Measurements from ENCODE around the gene PDIA4. TPM values are rescaled to one million over a fixed set of nuclear protein-coding genes. Genes with fewer than 3 reads are reported as not detected.
A peak's percentile ranks its signal among the peaks of the same experiment; 100 is the strongest.

The PDIA4 gene
- total RNA-seq, 4 donors from 2014 or later = 40.6 to 105 (median 86.1) TPM

DNA sequence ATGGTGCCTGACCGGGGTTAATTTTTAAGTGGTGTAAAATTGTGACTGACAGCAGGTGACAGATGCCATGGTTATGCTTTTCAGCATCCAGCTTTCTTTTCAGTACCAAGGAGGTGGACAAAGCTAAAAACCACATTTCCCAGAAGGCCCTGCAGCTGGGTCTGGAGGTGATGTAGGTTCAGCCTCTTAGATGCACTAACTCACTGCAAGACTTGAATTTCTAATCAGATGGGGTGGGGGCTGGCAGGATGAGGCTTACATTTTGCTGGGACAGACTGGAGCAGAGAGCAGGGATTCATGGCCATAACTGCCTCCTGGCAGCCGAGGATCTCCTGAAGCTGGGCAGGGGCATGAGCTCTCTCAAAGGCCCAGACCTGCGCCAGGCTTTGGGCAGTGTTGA, 52.4 kb downstream of the PDIA4 start:
- Histone ChIP-seq H3K36me3 (no peaks in the 10 kb centered on the region), H3K4me1 (no peaks in the 10 kb centered on the region)

DNA sequence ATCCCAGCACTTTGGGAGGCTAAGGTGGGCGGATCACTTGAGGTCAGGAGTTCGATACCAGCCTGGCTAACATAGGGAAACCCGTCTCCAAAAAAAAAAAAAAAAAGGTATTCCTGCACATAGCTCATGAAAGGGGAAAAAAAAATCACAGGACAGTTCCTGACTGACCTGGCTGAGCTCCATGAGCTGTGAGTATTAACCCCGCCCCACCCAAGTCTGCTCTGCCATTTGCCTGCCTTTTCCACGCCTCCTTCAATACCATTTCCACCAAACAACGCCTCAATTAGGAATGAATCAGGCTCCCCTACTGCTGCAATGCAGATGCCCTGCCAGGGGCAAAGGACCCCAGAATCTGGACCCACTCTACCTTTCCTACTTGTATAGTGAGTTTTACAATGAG, 55.0 kb downstream of the PDIA4 start:
- no peak overlapping the region for H3K27ac ChIP-seq
- no peak for DNase-seq
- H3K4me3 ChIP-seq = no peak overlapping the region
- WGBS, 2 donors = 57 to 68% methylated on average over 6 of the region's 6 CpGs
- H3K9me3 ChIP-seq = no peaks in the 10 kb centered on the region
- no peaks in the 10 kb centered on the region for H3K4me1 ChIP-seq
- no peaks in the 10 kb centered on the region for H3K36me3 ChIP-seq
- intact Hi-C loops (cut with DNase I) = no loop called here
- TF ChIP-seq, protein P1, sequence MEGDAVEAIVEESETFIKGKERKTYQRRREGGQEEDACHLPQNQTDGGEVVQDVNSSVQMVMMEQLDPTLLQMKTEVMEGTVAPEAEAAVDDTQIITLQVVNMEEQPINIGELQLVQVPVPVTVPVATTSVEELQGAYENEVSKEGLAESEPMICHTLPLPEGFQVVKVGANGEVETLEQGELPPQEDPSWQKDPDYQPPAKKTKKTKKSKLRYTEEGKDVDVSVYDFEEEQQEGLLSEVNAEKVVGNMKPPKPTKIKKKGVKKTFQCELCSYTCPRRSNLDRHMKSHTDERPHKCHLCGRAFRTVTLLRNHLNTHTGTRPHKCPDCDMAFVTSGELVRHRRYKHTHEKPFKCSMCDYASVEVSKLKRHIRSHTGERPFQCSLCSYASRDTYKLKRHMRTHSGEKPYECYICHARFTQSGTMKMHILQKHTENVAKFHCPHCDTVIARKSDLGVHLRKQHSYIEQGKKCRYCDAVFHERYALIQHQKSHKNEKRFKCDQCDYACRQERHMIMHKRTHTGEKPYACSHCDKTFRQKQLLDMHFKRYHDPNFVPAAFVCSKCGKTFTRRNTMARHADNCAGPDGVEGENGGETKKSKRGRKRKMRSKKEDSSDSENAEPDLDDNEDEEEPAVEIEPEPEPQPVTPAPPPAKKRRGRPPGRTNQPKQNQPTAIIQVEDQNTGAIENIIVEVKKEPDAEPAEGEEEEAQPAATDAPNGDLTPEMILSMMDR (IDR thresholded peaks at IDR 0.05) = no peak
- no peak for TF ChIP-seq POLR2A (IDR thresholded peaks at IDR 0.05)
- peaks cover 0 to 6% (median 0%) of the 10 kb centered on the region in 4 donors for H3K27me3 ChIP-seq

More for the DNA sequence above, 52.4 kb downstream of the PDIA4 start:
- WGBS, 2 donors = 70 to 100% methylated on average over 1 to 3 of the region's 3 CpGs
- no peak overlapping the region for H3K4me3 ChIP-seq
- intact Hi-C loops (cut with DNase I) = no loop called here
- TF ChIP-seq, protein P1 (IDR thresholded peaks at IDR 0.05) = no peak
- TF ChIP-seq POLR2A (IDR thresholded peaks at IDR 0.05) = no peak
- no peaks in the 10 kb centered on the region for H3K9me3 ChIP-seq
- no peak for DNase-seq
- H3K27me3 ChIP-seq = peaks cover 0 to 6% (median 0%) of the 10 kb centered on the region in 4 donors
- no peak overlapping the region for H3K27ac ChIP-seq

GRCh38 chr7:148972375-148972774, 55.9 kb downstream of the PDIA4 start:
- no peaks in the 10 kb centered on the region for H3K36me3 ChIP-seq
- no peak overlapping the region for H3K27ac ChIP-seq
- peaks cover 0 to 6% (median 0%) of the 10 kb centered on the region in 4 donors for H3K27me3 ChIP-seq
- TF ChIP-seq, protein P1 (IDR thresholded peaks at IDR 0.05) = no peak
- no peak for TF ChIP-seq POLR2A (IDR thresholded peaks at IDR 0.05)
- no peaks in the 10 kb centered on the region for H3K9me3 ChIP-seq
- no peak for DNase-seq
- intact Hi-C loops (cut with DNase I) = no loop called here
- WGBS, 2 donors = 66 to 67% methylated on average over 7 of the region's 7 CpGs
- H3K4me3 ChIP-seq = no peak overlapping the region
- H3K4me1 ChIP-seq = no peaks in the 10 kb centered on the region

GRCh38 chr7:148967602-148968001, 60.7 kb downstream of the PDIA4 start:
- no peak overlapping the region for H3K4me3 ChIP-seq
- TF ChIP-seq, protein P1 (IDR thresholded peaks at IDR 0.05) = no peak
- TF ChIP-seq POLR2A (IDR thresholded peaks at IDR 0.05) = no peak
- intact Hi-C loops (cut with DNase I) = loop anchor here (5.0 to 10.0 kb wide), 2 partner anchors 393 to 460 kb away; no protein-coding TSS in a partner anchor
- H3K27ac ChIP-seq = no peak overlapping the region
- H3K4me1 ChIP-seq = peaks cover 3 to 32% (median 6%) of the 10 kb centered on the region in 3 donors
- H3K9me3 ChIP-seq = no peaks in the 10 kb centered on the region
- 44 to 58% methylated on average over 3 of the region's 3 CpGs for WGBS, 2 donors
- no peaks in the 10 kb centered on the region for H3K36me3 ChIP-seq
- H3K27me3 ChIP-seq = no peaks in the 10 kb centered on the region
- no peak for DNase-seq

GRCh38 chr7:148967032-148967372, 61.3 kb downstream of the PDIA4 start:
- Histone ChIP-seq H3K4me1 (peaks cover 4 to 36% (median 10%) of the 10 kb centered on the region in 3 donors), H3K27me3 (no peaks in the 10 kb centered on the region), H3K9me3 (no peaks in the 10 kb centered on the region), H3K27ac (peak overlapping the region in 2 of 4 donors; percentile 19 to 67), H3K36me3 (no peaks in the 10 kb centered on the region), H3K4me3 (peak overlapping the region in 3 of 4 donors; percentile 34 to 65 (median 46))
- TF ChIP-seq, protein P1 (IDR thresholded peaks at IDR 0.05) = peak in 1 of 6 experiments; percentile 36
- no peak for TF ChIP-seq POLR2A (IDR thresholded peaks at IDR 0.05)
- DNase-seq = no peak
- intact Hi-C loops (cut with DNase I) = loop anchor here (5.0 to 10.0 kb wide), 2 partner anchors 392 to 460 kb away; no protein-coding TSS in a partner anchor
- WGBS, 2 donors = 30% methylated on average over 7 to 10 of the region's 13 CpGs

All from esophagus squamous epithelium (tissue), 5 donors.